GM03348 (cell line): ENCODE results near the gene C17orf67.
A peak's percentile ranks its signal among the peaks of the same experiment; 100 is the strongest.

Experiments
- DNase-seq: peaks from one replicate; pipeline ENCODE4 v3.0.0; 2012; ENCODE audit warnings: low spot score

The C17orf67 gene, protein sequence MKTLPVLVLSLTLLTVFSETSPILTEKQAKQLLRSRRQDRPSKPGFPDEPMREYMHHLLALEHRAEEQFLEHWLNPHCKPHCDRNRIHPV

DNA sequence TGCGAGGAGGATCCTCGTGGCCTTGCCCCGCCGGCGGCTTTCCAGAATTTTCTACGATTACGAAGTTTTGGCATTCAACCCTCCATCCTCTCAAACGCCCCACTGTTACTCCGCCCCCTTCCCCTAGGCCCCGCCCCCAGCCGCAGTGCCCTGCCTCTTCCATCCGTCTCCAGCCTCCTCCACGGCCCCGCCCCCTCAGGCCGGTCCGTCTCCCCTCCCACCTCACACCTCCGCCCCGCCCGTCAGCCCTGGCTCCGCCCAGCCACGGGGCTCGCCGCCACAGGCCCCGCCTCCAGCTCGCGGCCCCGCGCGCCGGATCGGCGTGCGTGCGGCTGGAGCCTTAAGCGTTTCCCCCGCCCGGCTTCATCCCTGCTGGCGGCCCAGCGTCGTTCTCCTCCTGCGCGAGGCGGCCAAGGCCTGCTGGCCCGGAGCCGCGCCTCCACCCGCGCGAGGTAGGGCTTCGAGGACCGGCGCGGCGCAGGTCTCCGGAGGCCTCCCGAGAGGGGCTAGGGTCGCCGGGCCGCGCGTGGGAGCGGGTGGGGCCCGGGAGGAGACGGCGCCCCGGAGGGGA lies at the start of gene C17orf67, which contains the start of gene DGKE:
TSS of gene C17orf67 (minus strand) at position 112 of the 571 bp plus-strand sequence. CDS start 18,110 bp downstream, outside the sequence.
TSS of gene DGKE (plus strand) at position 343 of the 571 bp plus-strand sequence. CDS start 645 bp downstream, outside the sequence.
- DNase-seq: peak; percentile 100

DNA sequence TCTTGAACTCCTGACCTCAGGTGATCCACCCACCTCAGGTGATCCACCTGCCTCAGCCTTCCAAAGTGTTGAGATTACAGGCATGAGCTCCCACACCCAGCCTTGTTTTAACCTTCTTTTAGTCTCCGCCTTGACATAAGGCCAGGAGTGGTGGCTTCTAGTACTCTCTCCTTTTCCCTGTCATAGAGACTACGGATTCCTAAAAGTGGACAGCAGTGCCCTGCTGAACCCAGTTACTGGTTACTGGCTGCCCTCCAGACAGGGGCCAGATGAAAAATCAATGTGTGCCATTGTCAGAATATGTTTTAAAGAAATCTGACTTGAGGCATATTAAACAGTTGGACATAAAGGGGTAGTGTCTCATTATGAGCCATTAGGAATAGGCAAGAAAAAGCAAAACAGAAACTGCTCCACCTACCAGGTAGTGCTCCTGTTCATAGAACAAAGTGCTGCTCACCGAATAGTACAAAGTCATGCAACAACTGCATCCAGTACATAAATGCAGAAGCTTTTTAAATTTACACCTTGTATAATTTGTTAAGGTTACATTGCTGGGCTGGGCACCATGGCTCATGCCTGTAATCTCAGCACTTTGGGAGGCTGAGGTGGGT lies 48.1 kb upstream of the C17orf67 start:
- no peak for DNase-seq

DNA sequence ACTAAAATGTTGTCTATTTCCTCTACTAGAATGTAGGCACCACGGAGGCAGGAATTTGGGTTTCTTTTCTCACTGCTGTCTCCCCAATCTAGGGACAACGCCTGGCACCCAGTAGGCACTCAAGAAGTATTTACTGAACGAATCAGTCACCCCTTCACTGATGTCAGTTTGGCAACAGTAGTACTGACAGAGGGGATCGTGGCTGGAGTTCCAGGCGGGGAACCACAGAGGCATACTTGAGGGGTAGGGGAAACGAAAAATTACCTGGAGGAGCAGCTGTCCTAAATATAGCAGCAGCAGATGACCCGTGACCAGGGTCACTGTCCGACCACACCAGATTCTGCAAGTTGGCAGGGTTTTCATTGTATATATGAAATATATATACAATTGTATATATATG lies 46.9 kb upstream of the C17orf67 start:
- DNase-seq: no peak

DNA sequence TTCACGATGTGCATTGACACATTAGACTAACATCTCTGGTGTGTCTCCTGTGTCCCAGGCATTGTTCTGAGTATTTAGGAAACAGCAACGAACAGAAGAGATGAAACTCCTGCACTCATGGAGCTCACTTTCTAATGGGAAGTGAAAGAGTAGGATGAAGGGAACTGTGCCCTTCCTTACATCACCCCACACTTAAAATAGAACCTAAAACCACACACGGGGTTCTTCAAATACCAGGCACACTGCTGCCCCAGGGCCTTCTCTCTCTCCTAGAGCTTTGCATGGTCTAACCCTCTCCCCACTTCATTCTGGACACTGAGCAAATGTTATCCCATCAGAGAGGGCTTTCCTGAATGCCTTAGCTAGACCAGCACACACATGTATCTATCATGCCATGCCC lies 46.4 kb upstream of the C17orf67 start:
- no peak for DNase-seq

- DNase-seq: no peak
These were observed 45.6 kb upstream of the C17orf67 start for GRCh38 chr17:56879280-56879679.

DNA sequence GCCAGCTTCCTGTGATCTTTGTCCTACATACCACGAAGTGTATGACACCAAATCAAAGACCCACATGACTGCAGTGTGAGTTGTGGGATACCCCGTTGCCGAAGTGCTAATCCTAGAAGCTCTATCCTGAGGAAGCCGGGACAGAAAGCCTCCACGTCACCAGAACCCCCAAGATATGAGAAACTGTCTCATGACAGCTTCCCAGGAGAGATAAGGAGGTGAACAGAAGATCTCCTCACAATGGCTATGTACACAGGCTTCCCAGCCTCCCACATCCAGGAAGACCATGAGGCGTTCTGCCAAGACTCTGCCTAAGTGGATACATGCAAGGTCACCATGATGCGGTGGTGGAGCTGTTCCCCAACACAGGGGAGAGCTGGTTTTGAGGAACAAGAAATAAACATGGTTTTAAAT lies 43.1 kb upstream of the C17orf67 start:
- DNase-seq: no peak

DNA sequence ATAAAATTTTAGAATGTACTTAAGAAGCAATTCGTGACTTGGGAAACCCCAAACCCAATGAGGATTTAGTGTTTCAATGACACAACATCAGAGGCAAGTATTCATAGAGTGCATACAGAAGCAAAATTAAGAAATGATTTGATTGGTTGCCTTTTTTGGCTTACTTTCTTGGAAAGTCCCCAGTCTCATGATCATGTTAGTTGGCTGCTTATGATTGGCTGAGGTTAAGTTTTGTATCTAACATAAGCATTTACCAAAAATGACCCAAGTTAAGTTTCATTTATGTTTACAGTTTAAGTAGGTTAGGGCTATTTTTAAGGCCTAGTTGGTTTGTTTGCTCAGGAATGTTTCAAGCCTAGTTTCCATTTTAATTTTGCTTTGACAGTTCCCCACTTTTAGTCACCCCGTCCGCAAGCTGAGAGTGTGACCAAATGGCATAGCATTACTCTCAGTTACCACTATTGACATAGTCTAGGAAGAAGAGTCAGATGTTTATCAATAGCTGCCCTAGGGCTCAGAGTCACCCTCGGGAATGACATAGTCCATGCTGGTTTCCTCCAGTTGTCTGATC lies 36.4 kb upstream of the C17orf67 start:
- no peak for DNase-seq

GRCh38 chr17:56868716-56869115 lies 35.0 kb upstream of the C17orf67 start:
- no peak for DNase-seq

DNA sequence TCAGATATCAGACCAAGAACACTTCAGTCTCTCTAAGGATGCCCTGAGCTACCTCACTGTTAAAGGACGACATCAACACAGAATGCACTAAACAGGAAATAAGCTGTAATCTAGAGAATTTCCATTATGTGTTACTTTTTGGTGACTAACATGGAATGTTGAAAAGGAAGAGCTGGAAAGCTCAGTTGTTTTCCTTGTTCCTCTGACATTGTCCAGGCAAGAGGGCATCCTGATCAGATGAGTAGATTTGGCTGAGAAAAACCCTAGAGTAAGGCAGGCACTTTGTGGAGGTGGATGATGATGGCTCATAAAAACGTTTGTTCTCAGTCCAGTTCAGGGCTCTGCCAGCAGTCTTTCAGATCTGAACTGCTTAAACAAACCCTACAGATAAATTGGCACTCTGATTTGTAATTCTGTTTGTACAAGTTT lies 34.2 kb upstream of the C17orf67 start:
- peak; percentile 11 for DNase-seq

- no peak for DNase-seq
These were observed 32.8 kb upstream of the C17orf67 start for GRCh38 chr17:56866496-56866895.

- no peak for DNase-seq
These were observed 32.4 kb upstream of the C17orf67 start for GRCh38 chr17:56866076-56866475.

DNA sequence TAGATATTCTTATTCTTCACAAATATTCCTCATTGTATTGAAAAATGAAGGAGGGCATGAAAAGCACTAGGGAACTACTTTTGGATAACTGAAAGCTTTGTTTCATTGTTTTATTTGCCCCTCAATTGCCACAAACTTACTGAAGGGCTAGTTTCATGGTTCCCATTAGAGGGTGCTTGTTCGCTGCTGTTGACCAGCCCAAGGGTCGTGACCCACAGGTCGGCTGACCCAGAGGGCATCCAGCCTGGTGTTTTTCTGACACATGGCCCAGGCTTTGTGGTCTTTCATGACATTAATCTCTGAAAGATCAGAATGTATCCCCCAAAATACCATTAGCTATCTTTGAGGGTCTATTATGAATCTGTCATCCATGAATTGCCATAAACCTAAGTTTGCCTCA lies 30.3 kb upstream of the C17orf67 start:
- DNase-seq: no peak

DNA sequence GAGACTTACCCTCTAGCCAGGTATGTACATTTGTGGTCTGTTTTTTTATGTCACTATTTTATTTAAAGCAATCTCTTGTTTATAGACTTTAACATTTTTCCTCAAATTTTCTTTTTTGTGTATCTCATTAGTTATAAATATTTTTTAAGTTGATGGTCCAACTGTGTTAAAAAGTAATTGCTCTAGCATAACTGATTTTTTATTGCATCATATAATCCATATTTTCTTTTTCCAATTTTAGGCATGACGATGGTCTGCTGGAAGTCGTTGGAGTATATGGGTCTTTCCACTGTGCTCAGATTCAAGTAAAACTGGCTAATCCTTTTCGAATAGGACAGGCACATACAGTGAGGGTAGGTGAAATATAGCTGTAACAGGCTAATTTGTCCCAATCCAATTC lies 28.2 kb upstream of the C17orf67 start:
- no peak for DNase-seq

- no peak for DNase-seq
These were observed 17.3 kb upstream of the C17orf67 start for GRCh38 chr17:56851008-56851407.

GRCh38 chr17:56850591-56850990 lies 16.9 kb upstream of the C17orf67 start:
- no peak for DNase-seq

DNA sequence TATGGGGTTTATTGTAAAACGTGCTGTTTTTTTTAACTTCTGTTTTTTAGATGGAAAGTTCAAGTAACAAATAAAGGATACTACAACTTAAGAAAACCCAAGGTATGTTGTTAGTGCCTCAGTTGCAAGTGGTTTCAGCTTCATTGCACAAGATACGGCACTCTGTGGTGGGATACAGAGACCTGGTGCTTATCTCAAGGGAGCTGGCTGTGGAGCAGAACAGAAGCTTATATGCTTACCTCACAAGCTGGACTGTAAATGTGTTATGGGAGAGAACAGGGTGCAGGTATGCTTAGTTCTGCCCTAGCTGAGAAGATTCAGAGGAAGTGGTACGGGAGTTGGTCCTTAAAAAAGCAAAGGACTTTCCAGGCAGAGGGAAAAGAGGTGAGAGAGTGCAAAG lies 15.4 kb upstream of the C17orf67 start:
- DNase-seq: no peak

DNA sequence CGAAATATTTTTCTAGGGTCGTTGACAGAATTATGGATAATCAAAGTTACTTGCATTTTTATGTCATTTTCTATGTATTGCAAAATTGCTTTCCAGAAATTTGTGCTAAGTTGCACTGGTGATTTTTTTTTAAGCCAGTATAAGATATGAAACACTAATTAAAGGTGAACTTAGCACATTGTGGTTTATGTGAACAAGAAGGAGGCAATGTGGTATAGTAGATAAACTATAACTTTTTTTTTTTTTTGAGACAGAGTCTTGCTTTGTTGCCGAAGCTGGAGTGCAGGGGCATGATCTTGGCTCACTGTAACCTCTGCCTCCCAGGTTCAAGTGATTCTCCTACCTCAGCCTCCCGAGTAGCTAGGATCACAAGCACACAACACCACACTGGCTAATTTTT lies 13.4 kb upstream of the C17orf67 start:
- DNase-seq: no peak

DNA sequence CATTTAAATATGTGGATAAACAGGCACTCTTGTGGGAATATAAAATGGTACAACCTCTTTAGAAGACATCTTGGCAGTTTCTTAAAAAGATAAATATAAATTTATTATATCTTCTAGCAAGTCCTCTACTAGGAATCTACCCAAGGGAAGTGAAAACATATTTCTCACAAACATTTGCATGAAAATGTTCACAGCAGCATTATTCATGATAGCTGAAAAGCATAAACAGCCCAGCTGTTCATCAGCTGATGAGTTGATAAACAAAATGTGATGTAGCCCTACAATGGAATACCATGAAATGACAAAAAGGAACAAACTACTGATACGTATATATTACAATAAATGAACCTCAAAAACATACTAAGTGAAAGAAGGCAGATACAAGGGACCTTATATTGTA lies 12.2 kb upstream of the C17orf67 start:
- DNase-seq: no peak

GRCh38 chr17:56842577-56842976 lies 8.9 kb upstream of the C17orf67 start:
- DNase-seq: no peak

- no peak for DNase-seq
These were observed 5.0 kb upstream of the C17orf67 start for GRCh38 chr17:56838687-56839086.

- DNase-seq: no peak
These were observed 1.5 kb upstream of the C17orf67 start for GRCh38 chr17:56835264-56835585.

GRCh38 chr17:56834380-56835263 lies 902 bp upstream of the C17orf67 start:
- DNase-seq: peak; percentile 48
